ENCODE data around the gene PNPLA7. TPM values are rescaled to one million over a fixed set of nuclear protein-coding genes. Genes with fewer than 3 reads are reported as not detected.
"Not testable (repeated sequence)": the region's sequence is repeated elsewhere in the genome, so short reads cannot be mapped to it uniquely, and the experiment has no call there.

PNPLA7 gene
- total RNA-seq, 1 donor, result 2.3 TPM

- Histone ChIP-seq H3K4me3 (ENCODE audit: low read length) (peak within 1 kb of the TSS; percentile 70), H3K27me3 (ENCODE audit: insufficient read depth, low read length) (no peaks in the 10 kb centered on the region), H3K9me3 (ENCODE audit: low read depth, low read length) (no peaks in the 10 kb centered on the region), H3K4me1 (ENCODE audit: insufficient read depth, low read length) (peaks cover 27% of the 10 kb centered on the region)
Observed at GRCh38 chr9:137422604-137423513, 127.3 kb downstream of the PNPLA7 start, which contains the start of the genes EXD3 and NOXA1. Gene EXD3, minus strand, starts transcription at chr9:137423162. Its CDS starts 27,805 bp downstream, at chr9:137395357. Gene NOXA1, plus strand, starts transcription at chr9:137423393. Its CDS starts 137 bp downstream, at chr9:137423530.

- Histone ChIP-seq H3K4me3 (ENCODE audit: low read length) (peak overlapping the region; percentile 70), H3K4me1 (ENCODE audit: insufficient read depth, low read length) (peaks cover 27% of the 10 kb centered on the region), H3K27me3 (ENCODE audit: insufficient read depth, low read length) (no peaks in the 10 kb centered on the region), H3K9me3 (ENCODE audit: low read depth, low read length) (no peaks in the 10 kb centered on the region)
Observed at GRCh38 chr9:137421838-137422603, 128.2 kb downstream of the PNPLA7 start.

GRCh38 chr9:137417161-137418021 lies 132.8 kb downstream of the PNPLA7 start:
- H3K4me1 ChIP-seq (ENCODE audit: insufficient read depth, low read length), result peaks cover 16% of the 10 kb centered on the region
- H3K27me3 ChIP-seq (ENCODE audit: insufficient read depth, low read length), result no peaks in the 10 kb centered on the region
- H3K4me3 ChIP-seq (ENCODE audit: low read length), result no peak overlapping the region
- H3K9me3 ChIP-seq (ENCODE audit: low read depth, low read length), result no peaks in the 10 kb centered on the region

- Histone ChIP-seq H3K4me3 (ENCODE audit: low read length) (no peak overlapping the region), H3K9me3 (ENCODE audit: low read depth, low read length) (no peaks in the 10 kb centered on the region), H3K27me3 (ENCODE audit: insufficient read depth, low read length) (no peaks in the 10 kb centered on the region), H3K4me1 (ENCODE audit: insufficient read depth, low read length) (peaks cover 15% of the 10 kb centered on the region)
Observed at GRCh38 chr9:137416563-137417151, 133.5 kb downstream of the PNPLA7 start.

- Histone ChIP-seq H3K9me3 (ENCODE audit: low read depth, low read length) (no peaks in the 10 kb centered on the region), H3K27me3 (ENCODE audit: insufficient read depth, low read length) (no peaks in the 10 kb centered on the region), H3K4me1 (ENCODE audit: insufficient read depth, low read length) (peaks cover 15% of the 10 kb centered on the region), H3K4me3 (ENCODE audit: low read length) (no peak overlapping the region)
Observed at GRCh38 chr9:137416006-137416562, 134.1 kb downstream of the PNPLA7 start.

GRCh38 chr9:137415451-137415850 lies 134.8 kb downstream of the PNPLA7 start:
- H3K9me3 ChIP-seq (ENCODE audit: low read depth, low read length), result no peaks in the 10 kb centered on the region
- no peaks in the 10 kb centered on the region for H3K27me3 ChIP-seq (ENCODE audit: insufficient read depth, low read length)
- H3K4me3 ChIP-seq (ENCODE audit: low read length), result no peak overlapping the region
- H3K4me1 ChIP-seq (ENCODE audit: insufficient read depth, low read length), result peaks cover 21% of the 10 kb centered on the region

GRCh38 chr9:137412431-137412830 lies 137.8 kb downstream of the PNPLA7 start:
- Histone ChIP-seq H3K27me3 (ENCODE audit: insufficient read depth, low read length) (peaks cover under 1% of the 10 kb centered on the region), H3K4me1 (ENCODE audit: insufficient read depth, low read length) (peaks cover 22% of the 10 kb centered on the region)

GRCh38 chr9:137411645-137412380 lies 138.4 kb downstream of the PNPLA7 start:
- Histone ChIP-seq H3K4me1 (ENCODE audit: insufficient read depth, low read length) (peaks cover 28% of the 10 kb centered on the region), H3K27me3 (ENCODE audit: insufficient read depth, low read length) (peaks cover 4% of the 10 kb centered on the region), H3K4me3 (ENCODE audit: low read length) (no peak overlapping the region), H3K9me3 (ENCODE audit: low read depth, low read length) (no peaks in the 10 kb centered on the region)

More at GRCh38 chr9:137412431-137412830, 137.8 kb downstream of the PNPLA7 start:
- H3K9me3 ChIP-seq (ENCODE audit: low read depth, low read length), result no peaks in the 10 kb centered on the region
- no peak overlapping the region for H3K4me3 ChIP-seq (ENCODE audit: low read length)

- Histone ChIP-seq H3K9me3 (ENCODE audit: low read depth, low read length) (no peaks in the 10 kb centered on the region), H3K4me3 (ENCODE audit: low read length) (no peak overlapping the region), H3K4me1 (ENCODE audit: insufficient read depth, low read length) (peaks cover 29% of the 10 kb centered on the region), H3K27me3 (ENCODE audit: insufficient read depth, low read length) (peaks cover 5% of the 10 kb centered on the region)
Observed at GRCh38 chr9:137411260-137411644, 138.9 kb downstream of the PNPLA7 start.

GRCh38 chr9:137410891-137411249 lies 139.3 kb downstream of the PNPLA7 start:
- peaks cover 29% of the 10 kb centered on the region for H3K4me1 ChIP-seq (ENCODE audit: insufficient read depth, low read length)
- H3K9me3 ChIP-seq (ENCODE audit: low read depth, low read length), result no peaks in the 10 kb centered on the region
- H3K4me3 ChIP-seq (ENCODE audit: low read length), result no peak overlapping the region
- H3K27me3 ChIP-seq (ENCODE audit: insufficient read depth, low read length), result peaks cover 6% of the 10 kb centered on the region

GRCh38 chr9:137410236-137410890 lies 139.8 kb downstream of the PNPLA7 start:
- not testable (repeated sequence) for H3K4me3 ChIP-seq (ENCODE audit: low read length); H3K27me3 ChIP-seq (ENCODE audit: insufficient read depth, low read length); H3K9me3 ChIP-seq (ENCODE audit: low read depth, low read length)
- H3K4me1 ChIP-seq (ENCODE audit: insufficient read depth, low read length), result peaks cover 29% of the 10 kb centered on the region

Data from mononuclear cell (primary cell).